Smooth muscle cell of bladder (primary cell): ENCODE measurements around the gene ATP1B1. TPM values are rescaled to one million over a fixed set of nuclear protein-coding genes. Genes with fewer than 3 reads are reported as not detected.

ENCODE experiments used
- total RNA-seq: library from RNA; depleted of rRNA; stranded (reverse); fragments of >200 nt; gene quantifications from 2 replicates; pipeline ENCODE4 v1.2.3, GENCODE V29; 2014

ATP1B1 gene
- 5.0 and 8.3 TPM in 2 replicates for total RNA-seq

GRCh38 chr1:169106095-169106920 lies at the start of gene ATP1B1:
Gene ATP1B1, plus strand, starts transcription at chr1:169106690. Its CDS starts 140 bp downstream, at chr1:169106830.

